ENCODE results near the gene POLR3G.

GRCh38 chr5:90479611-90480385 is 5.1 kb downstream of the POLR3G start:
- TF ChIP-seq KLF13 (CRISPR knock-in tag; IDR thresholded peaks at IDR 0.05): no peak
- no peak for TF ChIP-seq SIN3A (IDR thresholded peaks at IDR 0.05; ENCODE audit: borderline replicate concordance, low read depth, low read length)
- TF ChIP-seq MXI1 (IDR thresholded peaks at IDR 0.05; ENCODE audit: borderline replicate concordance, low read depth, low read length): no peak
- TF ChIP-seq ZNF274 (CRISPR knock-in tag; IDR thresholded peaks at IDR 0.05): no peak
- TF ChIP-seq ZBTB7A (CRISPR knock-in tag; IDR thresholded peaks at IDR 0.05): no peak
- no peak for TF ChIP-seq ZFP90 (CRISPR knock-in tag; IDR thresholded peaks at IDR 0.05; ENCODE audit: borderline replicate concordance)
- TF ChIP-seq, protein P1, sequence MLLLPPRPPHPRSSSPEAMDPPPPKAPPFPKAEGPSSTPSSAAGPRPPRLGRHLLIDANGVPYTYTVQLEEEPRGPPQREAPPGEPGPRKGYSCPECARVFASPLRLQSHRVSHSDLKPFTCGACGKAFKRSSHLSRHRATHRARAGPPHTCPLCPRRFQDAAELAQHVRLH (CRISPR knock-in tag; IDR thresholded peaks at IDR 0.05; ENCODE audit: borderline replicate concordance, low read depth): no peak
- no peak for TF ChIP-seq HOXD1 (CRISPR knock-in tag; IDR thresholded peaks at IDR 0.05)
- TF ChIP-seq IKZF1 (IDR thresholded peaks at IDR 0.05): no peak

All from HepG2 (cell line).